ENCODE measurements around the gene RPP25L. TPM values are rescaled to one million over a fixed set of nuclear protein-coding genes. Genes with fewer than 3 reads are reported as not detected.

RPP25L gene
- polyA plus RNA-seq, 3 donors, result 20.1 to 42.3 (median 39.4) TPM

GRCh38 chr9:34578241-34579103, 33.4 kb downstream of the RPP25L start:
- WGBS (ENCODE audit: insufficient coverage), result 8% methylated on average over 17 of the region's 28 CpGs

More at GRCh38 chr9:34578241-34579103, 33.4 kb downstream of the RPP25L start:
- no peak for TF ChIP-seq CTCF (IDR thresholded peaks at IDR 0.05)
- no peak overlapping the region for H3K4me2 ChIP-seq (replicated peaks; ENCODE audit: extremely low read depth, low read length, poor library complexity, severe bottlenecking)
- Mint-ChIP-seq H3K27ac (no peak overlapping the region), H3K36me3 (peaks cover 0 to 1% of the 10 kb centered on the region in 2 donors), H3K4me1 (peaks cover 2% of the 10 kb centered on the region), H3K9me3 (peaks cover 0 to 7% (median 2%) of the 10 kb centered on the region in 7 donors), H3K27me3 (ENCODE audit: low read depth in 3 of 3) (peaks cover 62 to 78% (median 66%) of the 10 kb centered on the region in 3 donors), H3K4me3 (peak overlapping the region in 1 of 2 donors; percentile 67)
- peaks cover 0 to 24% of the 10 kb centered on the region in 2 donors for H3K9me3 ChIP-seq (replicated peaks in 1 of 2; ENCODE audit: control insufficient read depth in 1 of 2, insufficient read depth in 1 of 2, low read length in 2 of 2)
- intact Hi-C loops (cut with micrococcal nuclease), result no loop called here
- H3K4me3 ChIP-seq (replicated peaks in 1 of 3; ENCODE audit: low read depth in 2 of 3, low read length in 3 of 3), result no peak overlapping the region
- peaks cover 30 to 70% of the 10 kb centered on the region in 2 donors for H3K27me3 ChIP-seq (ENCODE audit: control insufficient read depth in 2 of 2, insufficient read depth in 2 of 2, low read length in 2 of 2)
- H3K9ac ChIP-seq (ENCODE audit: insufficient read depth, low read length, poor library complexity, severe bottlenecking), result no peak overlapping the region
- H3K27ac ChIP-seq (ENCODE audit: low read depth in 1 of 2, low read length in 2 of 2), result no peak overlapping the region
- H3K79me2 ChIP-seq (ENCODE audit: insufficient read depth, low read length), result no peaks in the 10 kb centered on the region
- no peak for DNase-seq
- no peaks in the 10 kb centered on the region for H3K4me1 ChIP-seq (ENCODE audit: control insufficient read depth in 1 of 2, insufficient read depth in 2 of 2, low read length in 2 of 2)
- no peaks in the 10 kb centered on the region for H3K36me3 ChIP-seq (replicated peaks in 1 of 2; ENCODE audit: control insufficient read depth in 1 of 2, insufficient read depth in 2 of 2, low read length in 2 of 2)
- no peak overlapping the region for H2AFZ ChIP-seq (ENCODE audit: insufficient read depth, low read depth, low read length, poor library complexity, severe bottlenecking)
- no peaks in the 10 kb centered on the region for H4K20me1 ChIP-seq (ENCODE audit: insufficient read depth, low read length)
